ENCODE measurements around the gene CERKL.

The CERKL gene

DNA sequence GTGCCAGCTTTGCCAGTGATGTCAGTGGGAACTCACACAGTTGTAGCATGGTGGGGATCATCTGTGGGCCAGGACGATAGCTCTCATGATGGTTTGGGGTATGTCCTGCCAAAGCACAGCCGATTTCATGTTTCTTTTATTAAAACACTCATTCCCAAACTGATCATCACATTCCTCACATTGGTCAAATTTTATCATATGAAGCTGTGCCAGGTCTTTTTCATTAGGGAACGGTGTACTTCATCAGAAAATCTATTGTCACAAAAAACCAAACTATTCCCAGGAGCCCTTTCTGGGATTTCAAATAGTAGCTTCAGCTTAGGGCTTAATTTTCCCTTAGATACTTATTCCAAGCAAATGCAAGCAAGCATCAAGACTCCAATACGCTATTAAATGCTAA, 157.7 kb downstream of the CERKL start:
- DNase-seq, result no peak
